ENCODE measurements around the gene BCHE. TPM values are rescaled to one million over a fixed set of nuclear protein-coding genes. Genes with fewer than 3 reads are reported as not detected.

The BCHE gene
- total RNA-seq, 4 donors from 2014 or later = 9.7 to 252 (median 33.4) TPM

DNA sequence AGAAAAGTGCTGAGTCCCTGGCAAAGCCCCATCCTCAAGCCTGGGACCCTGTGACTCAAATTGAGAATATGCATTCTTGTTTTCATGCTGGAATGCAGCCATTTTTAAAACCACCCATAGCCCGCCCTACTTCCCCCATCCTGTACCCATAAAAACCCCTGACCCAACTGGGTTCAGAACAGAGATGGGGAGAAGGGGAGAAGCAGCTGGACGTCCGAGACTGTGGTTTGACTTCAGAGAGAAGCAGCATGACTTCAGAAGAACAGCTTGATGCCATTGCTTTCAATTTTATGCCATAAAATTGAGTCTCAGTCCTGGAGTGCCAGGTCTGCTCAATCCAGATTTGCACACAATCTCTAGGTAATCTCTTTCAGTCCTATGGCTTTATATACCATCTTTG is 78.2 kb downstream of the BCHE start:
- Histone ChIP-seq H3K27me3 (no peaks in the 10 kb centered on the region), H3K4me3 (no peak overlapping the region), H3K27ac (no peak overlapping the region), H3K9me3 (no peaks in the 10 kb centered on the region), H3K4me1 (no peaks in the 10 kb centered on the region), H3K36me3 (no peaks in the 10 kb centered on the region)
- DNase-seq = no peak
- intact Hi-C loops (cut with DNase I; ENCODE audit: low total_unique reads) = no loop called here
- TF ChIP-seq, protein P1, sequence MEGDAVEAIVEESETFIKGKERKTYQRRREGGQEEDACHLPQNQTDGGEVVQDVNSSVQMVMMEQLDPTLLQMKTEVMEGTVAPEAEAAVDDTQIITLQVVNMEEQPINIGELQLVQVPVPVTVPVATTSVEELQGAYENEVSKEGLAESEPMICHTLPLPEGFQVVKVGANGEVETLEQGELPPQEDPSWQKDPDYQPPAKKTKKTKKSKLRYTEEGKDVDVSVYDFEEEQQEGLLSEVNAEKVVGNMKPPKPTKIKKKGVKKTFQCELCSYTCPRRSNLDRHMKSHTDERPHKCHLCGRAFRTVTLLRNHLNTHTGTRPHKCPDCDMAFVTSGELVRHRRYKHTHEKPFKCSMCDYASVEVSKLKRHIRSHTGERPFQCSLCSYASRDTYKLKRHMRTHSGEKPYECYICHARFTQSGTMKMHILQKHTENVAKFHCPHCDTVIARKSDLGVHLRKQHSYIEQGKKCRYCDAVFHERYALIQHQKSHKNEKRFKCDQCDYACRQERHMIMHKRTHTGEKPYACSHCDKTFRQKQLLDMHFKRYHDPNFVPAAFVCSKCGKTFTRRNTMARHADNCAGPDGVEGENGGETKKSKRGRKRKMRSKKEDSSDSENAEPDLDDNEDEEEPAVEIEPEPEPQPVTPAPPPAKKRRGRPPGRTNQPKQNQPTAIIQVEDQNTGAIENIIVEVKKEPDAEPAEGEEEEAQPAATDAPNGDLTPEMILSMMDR (IDR thresholded peaks at IDR 0.05) = no peak
- no peak for TF ChIP-seq POLR2A (IDR thresholded peaks at IDR 0.05)

DNA sequence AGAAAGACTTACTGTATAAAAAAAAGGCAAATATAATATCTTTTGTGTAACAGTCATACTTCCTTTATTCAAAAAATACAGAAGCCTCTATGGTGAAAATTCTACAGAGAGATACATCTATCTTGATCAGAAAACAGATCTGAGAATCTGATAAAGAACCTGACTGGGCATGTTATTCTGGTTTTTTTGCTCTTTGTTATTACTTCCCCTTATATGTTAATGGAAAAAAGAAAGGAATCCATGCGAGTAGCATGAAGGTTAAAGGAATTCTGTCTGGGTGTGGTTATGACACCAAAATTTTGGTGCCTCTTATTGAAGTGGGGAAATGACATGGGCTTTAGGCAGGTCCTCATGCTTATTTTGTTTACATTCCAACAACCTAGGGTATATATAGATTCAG is 81.7 kb downstream of the BCHE start:
- H3K4me1 ChIP-seq = no peaks in the 10 kb centered on the region
- H3K27me3 ChIP-seq = no peaks in the 10 kb centered on the region
- H3K27ac ChIP-seq = no peak overlapping the region
- no peaks in the 10 kb centered on the region for H3K36me3 ChIP-seq
- TF ChIP-seq, protein P1 (IDR thresholded peaks at IDR 0.05) = no peak
- TF ChIP-seq POLR2A (IDR thresholded peaks at IDR 0.05) = no peak
- H3K9me3 ChIP-seq = no peaks in the 10 kb centered on the region
- intact Hi-C loops (cut with DNase I; ENCODE audit: low total_unique reads) = no loop called here
- no peak for DNase-seq
- no peak overlapping the region for H3K4me3 ChIP-seq

DNA sequence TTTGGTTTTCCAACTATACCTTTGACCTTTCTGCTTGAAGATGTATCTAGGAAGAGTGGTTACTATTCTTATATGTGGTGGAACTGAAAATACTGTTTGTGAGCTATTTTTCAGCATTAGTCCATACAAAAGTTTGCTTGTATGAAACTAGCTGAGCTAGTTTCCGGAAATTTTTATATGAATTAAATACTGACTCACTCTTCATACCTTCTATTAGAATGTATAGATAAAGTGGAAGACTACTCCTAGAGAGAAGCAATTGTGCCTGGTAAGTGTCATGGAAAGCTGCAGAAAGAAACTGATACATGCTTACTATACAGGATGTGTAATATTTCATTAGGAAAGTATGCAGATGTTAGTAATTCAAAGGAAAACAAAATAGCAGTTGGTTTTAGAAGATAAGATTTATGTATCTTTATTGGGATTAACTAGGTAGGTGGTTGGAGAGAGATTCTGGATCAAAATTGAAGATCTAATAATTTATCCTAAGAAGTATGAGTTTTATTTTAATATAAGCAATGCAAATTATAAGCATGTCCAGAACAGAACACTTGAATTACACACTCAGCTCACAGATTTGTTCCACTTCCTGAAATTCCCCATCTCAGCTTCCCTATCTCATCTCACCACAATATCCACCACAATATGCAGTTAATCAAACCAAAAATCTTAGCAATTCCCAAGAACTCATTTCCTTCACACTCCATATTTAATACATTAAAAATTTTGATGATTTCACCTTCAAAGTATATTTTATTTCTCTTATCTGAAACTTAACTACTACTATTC is 82.8 kb downstream of the BCHE start:
- Histone ChIP-seq H3K27me3 (no peaks in the 10 kb centered on the region), H3K9me3 (no peaks in the 10 kb centered on the region), H3K4me3 (no peak overlapping the region), H3K36me3 (no peaks in the 10 kb centered on the region), H3K4me1 (no peaks in the 10 kb centered on the region), H3K27ac (no peak overlapping the region)
- no peak for DNase-seq
- TF ChIP-seq, protein P1 (IDR thresholded peaks at IDR 0.05) = no peak
- TF ChIP-seq POLR2A (IDR thresholded peaks at IDR 0.05) = no peak
- intact Hi-C loops (cut with DNase I; ENCODE audit: low total_unique reads) = no loop called here

DNA sequence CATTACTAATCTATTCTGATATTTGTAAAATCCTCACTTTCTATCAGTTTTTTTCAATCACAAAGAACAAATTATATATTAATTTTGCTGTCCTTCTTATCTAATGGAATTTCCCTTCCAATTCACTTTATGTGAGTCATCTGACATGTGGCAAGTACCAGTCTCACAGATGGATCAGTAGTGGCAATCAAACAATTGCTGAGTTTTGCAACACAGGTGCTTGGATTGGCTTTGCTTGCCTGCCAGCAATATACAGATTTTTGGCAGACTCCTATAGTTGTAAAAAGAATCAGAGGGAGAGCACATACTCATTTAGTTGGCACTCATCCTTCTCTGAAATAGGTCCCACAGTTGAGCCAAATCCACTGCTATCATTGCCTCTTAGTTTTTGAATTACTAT is 83.7 kb downstream of the BCHE start:
- H3K9me3 ChIP-seq = no peaks in the 10 kb centered on the region
- DNase-seq = no peak
- no peaks in the 10 kb centered on the region for H3K36me3 ChIP-seq
- H3K4me1 ChIP-seq = no peaks in the 10 kb centered on the region
- TF ChIP-seq, protein P1 (IDR thresholded peaks at IDR 0.05) = no peak
- TF ChIP-seq POLR2A (IDR thresholded peaks at IDR 0.05) = no peak
- intact Hi-C loops (cut with DNase I; ENCODE audit: low total_unique reads) = no loop called here
- H3K27me3 ChIP-seq = no peaks in the 10 kb centered on the region
- no peak overlapping the region for H3K27ac ChIP-seq
- no peak overlapping the region for H3K4me3 ChIP-seq

DNA sequence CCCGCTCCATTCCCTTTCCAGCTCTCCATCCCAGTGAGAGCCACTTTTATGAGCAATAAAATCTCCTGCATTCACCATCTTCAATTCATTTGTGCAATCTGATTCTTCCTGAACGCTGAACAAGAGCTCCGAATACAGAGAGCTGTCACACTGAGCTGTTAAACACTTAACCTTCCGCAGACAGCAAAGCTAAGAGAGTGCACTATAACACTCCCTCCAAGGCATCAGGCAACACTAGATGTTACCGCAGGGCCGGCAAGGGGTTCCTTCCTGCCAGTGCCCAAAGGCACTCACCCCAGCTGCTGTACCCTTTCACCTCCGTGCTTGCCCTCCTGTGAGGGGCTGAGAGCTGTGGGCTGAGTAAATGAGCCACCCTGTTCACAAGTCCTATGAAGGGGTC is 85.6 kb downstream of the BCHE start:
- Histone ChIP-seq H3K4me3 (no peak overlapping the region), H3K27me3 (no peaks in the 10 kb centered on the region), H3K4me1 (no peaks in the 10 kb centered on the region), H3K9me3 (no peaks in the 10 kb centered on the region), H3K27ac (no peak overlapping the region), H3K36me3 (no peaks in the 10 kb centered on the region)
- intact Hi-C loops (cut with DNase I; ENCODE audit: low total_unique reads) = no loop called here
- DNase-seq = no peak
- no peak for TF ChIP-seq POLR2A (IDR thresholded peaks at IDR 0.05)
- TF ChIP-seq, protein P1 (IDR thresholded peaks at IDR 0.05) = no peak

Data from uterus (tissue), 4 donors.